ENCODE measurements around the gene RALGPS2. TPM values are rescaled to one million over a fixed set of nuclear protein-coding genes. Genes with fewer than 3 reads are reported as not detected.
"Not testable (repeated sequence)": the region's sequence is repeated elsewhere in the genome, so short reads cannot be mapped to it uniquely, and the experiment has no call there.

RALGPS2 gene
- total RNA-seq, 1 experiment from 2014 or later = 63.0 TPM

DNA sequence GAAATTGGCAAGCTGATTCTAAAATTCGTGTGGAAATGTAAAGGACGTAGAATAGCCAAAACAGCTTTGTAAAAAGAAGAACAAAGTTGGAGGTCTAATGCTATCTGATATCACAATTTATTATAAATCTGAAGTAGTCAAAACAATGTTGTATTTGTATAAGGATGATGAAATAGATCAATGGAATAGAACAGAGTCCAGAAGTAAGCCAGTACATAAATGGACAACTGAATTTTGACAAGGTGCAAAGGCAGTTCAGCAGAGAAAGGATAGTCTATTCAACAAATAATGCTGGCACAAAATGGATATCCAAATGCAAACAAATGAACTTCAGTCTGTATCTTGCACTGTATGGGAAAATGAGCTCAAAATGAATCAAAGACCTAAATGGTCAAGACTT, 20.2 kb downstream of the RALGPS2 start:
- Histone ChIP-seq H3K27me3 (no peaks in the 10 kb centered on the region), H3K4me3 (no peak overlapping the region), H3K36me3 (peaks cover 96% of the 10 kb centered on the region), H3K9me3 (peaks cover 21% of the 10 kb centered on the region)
- no peak for DNase-seq

- no peaks in the 10 kb centered on the region for H3K27me3 ChIP-seq
- H3K4me3 ChIP-seq = no peak overlapping the region
- H3K9me3 ChIP-seq = peaks cover 19% of the 10 kb centered on the region
- peaks cover 96% of the 10 kb centered on the region for H3K36me3 ChIP-seq
- DNase-seq = no peak
Measured at GRCh38 chr1:178746345-178746744, 21.3 kb downstream of the RALGPS2 start.

DNA sequence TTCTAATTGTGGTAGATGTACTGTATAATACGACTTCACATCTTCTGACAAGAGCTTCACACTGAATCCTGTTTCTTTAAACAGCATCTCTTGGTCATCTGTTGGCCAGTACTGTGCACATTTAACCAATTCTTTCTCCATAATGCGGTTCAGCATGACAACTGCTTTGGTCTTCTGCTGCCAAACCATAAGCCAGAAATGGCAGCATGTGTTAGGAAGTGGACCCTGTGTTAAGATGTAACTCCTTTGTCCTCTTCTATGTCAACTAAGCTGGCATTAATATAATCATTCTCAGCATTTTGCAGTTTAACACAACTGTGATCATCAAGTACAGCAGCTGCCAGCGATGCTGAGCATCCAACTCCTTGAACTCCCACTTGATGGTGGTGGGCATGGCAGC, 22.3 kb downstream of the RALGPS2 start:
- not testable (repeated sequence) for H3K4me3 ChIP-seq, H3K27me3 ChIP-seq, DNase-seq
- peaks cover 13% of the 10 kb centered on the region for H3K9me3 ChIP-seq
- H3K36me3 ChIP-seq = peaks cover 93% of the 10 kb centered on the region

DNA sequence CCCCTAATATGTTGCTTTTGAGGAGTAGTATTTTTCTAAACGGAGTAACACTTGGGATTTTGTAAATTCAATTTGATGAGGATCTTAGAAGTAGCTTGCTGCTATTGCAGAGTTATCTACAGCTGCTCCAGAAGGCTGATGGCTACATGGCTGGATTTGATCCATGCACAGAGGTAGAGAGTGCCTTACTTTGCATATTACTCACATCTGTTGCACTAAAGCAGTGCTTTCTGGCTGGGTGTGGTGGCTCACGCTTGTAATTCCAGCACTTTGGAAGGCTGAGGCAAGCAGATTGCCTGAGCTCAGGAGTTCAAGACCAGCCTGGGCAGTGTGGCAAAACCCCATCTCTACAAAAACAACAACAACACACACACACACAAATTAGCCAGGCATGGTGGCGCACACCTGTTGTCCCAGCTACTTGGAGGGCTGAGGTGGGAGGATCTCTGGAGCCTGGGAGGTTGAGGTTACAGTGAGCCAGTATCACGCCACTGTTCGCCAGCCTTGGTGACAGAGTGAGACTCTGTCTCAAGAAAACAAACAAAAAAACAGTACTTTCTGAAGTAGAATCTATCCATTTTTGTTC, 24.6 kb downstream of the RALGPS2 start:
- H3K9me3 ChIP-seq = peaks cover 3% of the 10 kb centered on the region; the same call in 1 of the 2 replicates
- H3K27me3 ChIP-seq = no peaks in the 10 kb centered on the region
- no peak overlapping the region for H3K4me3 ChIP-seq
- H3K36me3 ChIP-seq = peaks cover 93% of the 10 kb centered on the region
- peak; percentile 19 for DNase-seq

- H3K9me3 ChIP-seq = peaks cover 12% of the 10 kb centered on the region
- no peaks in the 10 kb centered on the region for H3K27me3 ChIP-seq
- H3K36me3 ChIP-seq = peaks cover 95% of the 10 kb centered on the region
- H3K4me3 ChIP-seq = no peak overlapping the region
- DNase-seq = no peak
Measured at GRCh38 chr1:178751046-178751445, 26.0 kb downstream of the RALGPS2 start.

GRCh38 chr1:178752891-178753290, 27.8 kb downstream of the RALGPS2 start:
- no peaks in the 10 kb centered on the region for H3K27me3 ChIP-seq
- H3K36me3 ChIP-seq = peaks cover 86% of the 10 kb centered on the region
- H3K9me3 ChIP-seq = peaks cover 21% of the 10 kb centered on the region
- H3K4me3 ChIP-seq = no peak overlapping the region
- DNase-seq = no peak

- H3K4me3 ChIP-seq, H3K27me3 ChIP-seq, DNase-seq: not testable (repeated sequence)
- H3K36me3 ChIP-seq = peaks cover 82% of the 10 kb centered on the region
- peaks cover 35% of the 10 kb centered on the region for H3K9me3 ChIP-seq
Measured at GRCh38 chr1:178754655-178755256, 29.7 kb downstream of the RALGPS2 start.

DNA sequence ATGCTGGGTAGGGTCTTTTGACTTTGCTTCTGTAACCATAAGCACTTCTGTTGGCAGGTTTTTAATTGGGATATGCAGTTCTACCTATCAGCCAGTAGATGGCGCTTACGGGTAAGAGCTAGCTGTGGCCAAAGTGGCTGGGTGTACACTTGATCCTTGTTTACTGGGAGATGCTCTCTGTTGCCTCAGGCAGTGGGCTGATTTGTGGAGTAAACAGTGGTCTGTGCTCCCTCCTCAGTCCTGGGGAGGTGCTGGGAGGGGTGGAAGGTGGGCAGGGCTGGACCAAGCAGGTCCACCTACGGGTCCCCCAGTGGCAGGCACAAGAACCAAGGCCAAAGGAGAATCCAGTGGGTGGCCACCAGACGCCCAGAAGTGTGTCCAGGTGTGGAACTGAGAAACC, 43.4 kb downstream of the RALGPS2 start:
- H3K36me3 ChIP-seq = peaks cover 76% of the 10 kb centered on the region
- DNase-seq = no peak
- no peaks in the 10 kb centered on the region for H3K27me3 ChIP-seq
- H3K9me3 ChIP-seq = peaks cover 42% of the 10 kb centered on the region
- H3K4me3 ChIP-seq = no peak overlapping the region

GRCh38 chr1:178772952-178773351, 47.9 kb downstream of the RALGPS2 start:
- DNase-seq = no peak
- Histone ChIP-seq H3K27me3 (no peaks in the 10 kb centered on the region), H3K9me3 (peaks cover 13% of the 10 kb centered on the region)

DNA sequence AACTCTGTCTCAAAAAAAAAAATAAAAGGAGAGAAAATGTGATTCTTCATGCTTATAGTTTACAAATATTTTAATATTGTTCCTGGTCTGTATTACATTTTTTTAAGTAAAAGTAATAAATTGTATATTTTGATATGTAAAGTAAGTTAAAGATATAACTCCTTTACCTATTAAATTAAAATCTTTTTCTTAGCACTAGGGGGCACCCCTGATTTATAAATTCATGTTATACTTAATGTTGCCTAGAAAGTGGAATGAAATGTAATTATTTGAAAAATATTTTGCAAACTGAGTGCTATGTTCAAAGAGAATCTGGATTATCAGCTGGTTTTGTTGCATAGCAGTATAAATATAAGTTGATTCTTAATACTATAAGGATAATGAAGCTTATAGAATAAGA, 49.2 kb downstream of the RALGPS2 start:
- Histone ChIP-seq H3K9me3 (peaks cover 4% of the 10 kb centered on the region; the same call in 1 of the 2 replicates), H3K27me3 (no peaks in the 10 kb centered on the region)
- no peak for DNase-seq

More at GRCh38 chr1:178772952-178773351, 47.9 kb downstream of the RALGPS2 start:
- H3K4me3 ChIP-seq = no peak overlapping the region
- H3K36me3 ChIP-seq = peaks cover 53% of the 10 kb centered on the region

DNA sequence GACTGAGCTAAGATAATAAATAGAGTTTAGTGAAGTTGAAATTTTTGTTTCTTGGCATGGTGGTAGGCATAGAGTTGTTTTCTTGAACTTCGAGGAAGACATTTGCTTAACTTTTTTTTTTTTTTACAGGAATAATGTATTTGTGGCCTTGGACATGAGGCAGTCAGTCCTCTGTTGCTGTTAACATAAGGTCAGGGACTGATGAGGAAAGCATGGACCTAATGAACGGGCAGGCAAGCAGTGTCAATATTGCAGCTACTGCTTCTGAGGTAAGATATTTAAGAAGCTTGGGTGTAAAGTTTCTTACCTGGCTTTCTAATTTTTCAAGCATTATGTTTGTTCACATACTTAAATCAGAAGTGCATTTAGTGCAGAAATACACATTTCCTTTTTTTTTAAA, 51.5 kb downstream of the RALGPS2 start:
- no peak for DNase-seq
- no peaks in the 10 kb centered on the region for H3K27me3 ChIP-seq
- no peak overlapping the region for H3K4me3 ChIP-seq

More for the DNA sequence above, 49.2 kb downstream of the RALGPS2 start:
- Histone ChIP-seq H3K4me3 (no peak overlapping the region), H3K36me3 (peaks cover 47% of the 10 kb centered on the region)

GRCh38 chr1:178781533-178782330, 56.7 kb downstream of the RALGPS2 start:
- no peak for DNase-seq

More for the DNA sequence above, 51.5 kb downstream of the RALGPS2 start:
- Histone ChIP-seq H3K9me3 (no peaks in the 10 kb centered on the region), H3K36me3 (peaks cover 54% of the 10 kb centered on the region)

GRCh38 chr1:178784131-178784536, 59.1 kb downstream of the RALGPS2 start:
- no peaks in the 10 kb centered on the region for H3K9me3 ChIP-seq
- peaks cover 83% of the 10 kb centered on the region for H3K36me3 ChIP-seq
- H3K4me3 ChIP-seq = no peak overlapping the region
- DNase-seq = no peak
- H3K27me3 ChIP-seq = no peaks in the 10 kb centered on the region

More at GRCh38 chr1:178781533-178782330, 56.7 kb downstream of the RALGPS2 start:
- Histone ChIP-seq H3K36me3 (peaks cover 73% of the 10 kb centered on the region), H3K4me3 (no peak overlapping the region), H3K9me3 (no peaks in the 10 kb centered on the region), H3K27me3 (no peaks in the 10 kb centered on the region)

DNA sequence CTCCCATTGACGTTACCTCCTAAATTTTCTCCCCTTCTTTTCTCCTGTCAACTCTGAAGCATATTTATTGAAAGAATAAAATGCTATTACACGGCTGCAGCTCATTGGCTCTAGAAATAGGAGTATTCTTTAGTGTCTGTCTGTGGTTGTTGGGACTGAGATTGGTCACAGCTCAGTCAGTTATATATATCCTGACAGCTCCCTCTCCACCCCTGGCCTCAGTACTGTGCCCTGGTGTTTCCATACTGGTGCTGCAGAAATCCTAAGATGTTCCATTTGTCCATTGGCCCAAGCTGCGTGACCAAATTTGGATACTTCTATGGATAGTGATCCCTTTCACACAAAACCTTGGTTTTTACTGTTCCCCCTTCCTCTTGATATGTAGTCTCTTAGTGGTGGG, 67.3 kb downstream of the RALGPS2 start:
- Histone ChIP-seq H3K27me3 (no peaks in the 10 kb centered on the region), H3K4me3 (no peak overlapping the region), H3K36me3 (peaks cover 80% of the 10 kb centered on the region), H3K9me3 (no peaks in the 10 kb centered on the region)
- no peak for DNase-seq

DNA sequence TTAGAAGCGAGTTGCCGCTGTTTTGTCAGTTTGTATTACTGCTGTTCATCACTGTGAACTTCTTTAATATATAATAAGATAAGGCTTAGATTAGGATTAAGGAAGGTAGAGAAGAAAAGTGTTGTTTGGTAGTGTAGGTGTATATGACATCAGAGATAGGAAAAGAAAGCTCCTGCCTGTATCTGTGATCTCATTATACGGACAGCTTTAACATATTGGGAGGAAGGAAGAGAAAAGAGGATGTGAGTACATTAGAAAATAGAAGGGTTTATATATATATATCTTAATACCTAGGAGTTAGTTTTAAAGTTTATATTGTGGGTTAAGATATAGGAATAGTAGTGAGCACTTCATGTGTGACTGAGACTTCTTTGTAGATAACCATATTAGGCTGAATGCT, 71.0 kb downstream of the RALGPS2 start:
- DNase-seq = no peak
- 0 out of 2 replicates have a peak, but pooled peaks cover 2% of the 10 kb centered on the region for H3K9me3 ChIP-seq
- peaks cover 82% of the 10 kb centered on the region for H3K36me3 ChIP-seq
- no peaks in the 10 kb centered on the region for H3K27me3 ChIP-seq
- H3K4me3 ChIP-seq = no peak overlapping the region

DNA sequence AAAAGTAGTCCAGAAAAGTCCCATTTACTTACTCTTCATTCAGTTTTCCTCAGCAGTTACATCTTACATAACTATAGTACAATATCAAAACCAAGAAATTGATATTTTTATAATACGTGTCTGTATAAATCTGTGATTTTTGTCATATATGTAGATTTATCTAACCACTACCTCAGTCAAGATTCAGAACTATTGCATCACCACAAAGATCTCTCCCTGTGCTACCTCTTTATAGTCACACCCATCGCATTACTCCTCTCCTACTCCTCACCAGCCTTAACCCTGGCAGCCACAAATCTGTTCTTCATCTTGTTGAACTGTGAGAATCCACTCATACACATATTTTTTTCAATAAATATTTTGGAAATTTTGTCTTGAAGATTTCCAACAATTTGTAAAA, 72.5 kb downstream of the RALGPS2 start:
- no peak for DNase-seq
- Histone ChIP-seq H3K9me3 (0 out of 2 replicates have a peak, but pooled peaks cover 2% of the 10 kb centered on the region), H3K4me3 (no peak overlapping the region), H3K27me3 (no peaks in the 10 kb centered on the region), H3K36me3 (peaks cover 84% of the 10 kb centered on the region)

GRCh38 chr1:178798232-178798861, 73.3 kb downstream of the RALGPS2 start:
- no peak for DNase-seq

More at GRCh38 chr1:178798232-178798861, 73.3 kb downstream of the RALGPS2 start:
- Histone ChIP-seq H3K36me3 (peaks cover 88% of the 10 kb centered on the region), H3K9me3 (0 out of 2 replicates have a peak, but pooled peaks cover 2% of the 10 kb centered on the region), H3K27me3 (no peaks in the 10 kb centered on the region), H3K4me3 (no peak overlapping the region)

Measured in MG63 (cell line).